ENCODE data around the gene DUXA.

DNA sequence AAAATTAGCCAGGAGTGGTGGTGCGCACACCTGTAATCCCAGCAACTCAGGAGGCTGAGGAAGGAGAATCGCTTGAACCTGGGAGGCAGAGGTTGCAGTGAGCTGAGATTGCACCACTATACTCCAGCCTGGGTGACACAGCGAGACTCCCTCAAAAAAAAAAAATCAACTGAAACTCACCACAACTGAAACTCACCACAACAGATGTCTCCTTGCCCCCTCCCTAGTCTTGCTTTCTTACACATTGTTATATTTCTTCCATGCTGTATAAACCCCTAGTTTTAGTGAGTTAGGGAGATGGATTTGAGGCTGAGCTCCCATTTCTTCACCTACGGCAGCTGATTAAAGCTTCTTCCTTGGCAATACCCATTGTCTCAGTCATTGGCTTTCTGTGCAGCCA, 25.6 kb downstream of the DUXA start:
- TF ChIP-seq ZNF766 (CRISPR knock-in tag; conservative IDR thresholded peaks at IDR 0.05): no peak
- no peak for TF ChIP-seq SNIP1 (IDR thresholded peaks at IDR 0.05; ENCODE audit: low read depth)
- no peak for TF ChIP-seq MYBL2 (IDR thresholded peaks at IDR 0.05; ENCODE audit: low read depth)
- TF ChIP-seq MYBL2 (CRISPR knock-in tag; IDR thresholded peaks at IDR 0.05; ENCODE audit: borderline replicate concordance): no peak
- TF ChIP-seq EZH2 (IDR thresholded peaks at IDR 0.05; ENCODE audit: borderline replicate concordance, low read depth, low read length): no peak
- TF ChIP-seq SMARCC2 (IDR thresholded peaks at IDR 0.05; ENCODE audit: low read depth): no peak
- TF ChIP-seq CEBPG (CRISPR knock-in tag; IDR thresholded peaks at IDR 0.05): no peak
- TF ChIP-seq CEBPG (tag; conservative IDR thresholded peaks at IDR 0.05 in 1 of 2, IDR thresholded peaks at IDR 0.05 in 1 of 2): no peak
- no peak for TF ChIP-seq POLR2A (conservative IDR thresholded peaks at IDR 0.05)
- TF ChIP-seq NR1H2 (CRISPR knock-in tag; IDR thresholded peaks at IDR 0.05): no peak
- TF ChIP-seq CBFA2T2 (conservative IDR thresholded peaks at IDR 0.05): no peak
- no peak for TF ChIP-seq CBX2 (IDR thresholded peaks at IDR 0.05; ENCODE audit: insufficient read depth, low read length, poor library complexity, severe bottlenecking)

Measured in K562 (cell line).